Measurements from ENCODE around the gene ARL2BP. TPM values are rescaled to one million over a fixed set of nuclear protein-coding genes. Genes with fewer than 3 reads are reported as not detected.

ARL2BP gene
- total RNA-seq, 1 donor from 2014 or later: 46.7 TPM

DNA sequence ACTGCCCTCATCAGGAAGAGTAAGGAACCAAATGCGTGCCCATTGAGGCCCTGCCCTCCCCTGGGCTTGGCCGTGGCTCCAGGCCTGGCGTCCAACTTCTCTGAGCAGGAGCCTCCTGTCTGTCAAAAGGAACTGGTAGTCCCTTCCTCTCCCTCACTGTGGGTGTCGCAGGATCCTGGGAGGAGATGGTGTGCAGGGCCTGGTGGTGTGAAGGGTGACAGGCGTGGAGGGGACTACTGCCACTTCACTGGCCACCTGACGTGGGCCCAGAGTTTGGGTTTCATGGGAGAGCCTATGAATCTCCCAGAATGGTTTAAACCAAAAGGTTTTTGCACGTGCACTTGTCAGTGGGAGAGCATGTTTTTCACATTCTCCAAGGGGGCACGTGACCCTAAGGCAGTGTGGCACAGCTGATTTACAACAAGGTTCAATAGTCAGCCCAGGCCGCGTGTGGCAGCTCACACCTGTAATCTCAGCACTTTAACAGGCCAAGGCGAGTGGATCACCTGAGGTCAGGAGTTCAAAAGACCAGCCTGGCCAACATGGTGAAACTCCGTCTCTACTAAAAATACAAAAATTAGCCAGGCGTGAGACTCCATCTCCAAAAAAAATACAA is 12.5 kb downstream of the ARL2BP start:
- peaks cover 2% of the 10 kb centered on the region for H3K27me3 Mint-ChIP-seq (ENCODE audit: unreplicated experiment)
- H3K4me3 Mint-ChIP-seq (ENCODE audit: unreplicated experiment): no peak overlapping the region
- TF ChIP-seq, protein P1, sequence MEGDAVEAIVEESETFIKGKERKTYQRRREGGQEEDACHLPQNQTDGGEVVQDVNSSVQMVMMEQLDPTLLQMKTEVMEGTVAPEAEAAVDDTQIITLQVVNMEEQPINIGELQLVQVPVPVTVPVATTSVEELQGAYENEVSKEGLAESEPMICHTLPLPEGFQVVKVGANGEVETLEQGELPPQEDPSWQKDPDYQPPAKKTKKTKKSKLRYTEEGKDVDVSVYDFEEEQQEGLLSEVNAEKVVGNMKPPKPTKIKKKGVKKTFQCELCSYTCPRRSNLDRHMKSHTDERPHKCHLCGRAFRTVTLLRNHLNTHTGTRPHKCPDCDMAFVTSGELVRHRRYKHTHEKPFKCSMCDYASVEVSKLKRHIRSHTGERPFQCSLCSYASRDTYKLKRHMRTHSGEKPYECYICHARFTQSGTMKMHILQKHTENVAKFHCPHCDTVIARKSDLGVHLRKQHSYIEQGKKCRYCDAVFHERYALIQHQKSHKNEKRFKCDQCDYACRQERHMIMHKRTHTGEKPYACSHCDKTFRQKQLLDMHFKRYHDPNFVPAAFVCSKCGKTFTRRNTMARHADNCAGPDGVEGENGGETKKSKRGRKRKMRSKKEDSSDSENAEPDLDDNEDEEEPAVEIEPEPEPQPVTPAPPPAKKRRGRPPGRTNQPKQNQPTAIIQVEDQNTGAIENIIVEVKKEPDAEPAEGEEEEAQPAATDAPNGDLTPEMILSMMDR (IDR thresholded peaks at IDR 0.05; ENCODE audit: unreplicated experiment): no peak
- no peaks in the 10 kb centered on the region for H3K9me3 Mint-ChIP-seq (ENCODE audit: unreplicated experiment)
- peaks cover 21% of the 10 kb centered on the region for H3K4me1 Mint-ChIP-seq (ENCODE audit: unreplicated experiment)
- no peak overlapping the region for H3K27ac Mint-ChIP-seq (ENCODE audit: unreplicated experiment)
- peaks cover 7% of the 10 kb centered on the region for H3K36me3 Mint-ChIP-seq (ENCODE audit: low read depth, unreplicated experiment)
- DNase-seq (ENCODE audit: low spot score): no peak

DNA sequence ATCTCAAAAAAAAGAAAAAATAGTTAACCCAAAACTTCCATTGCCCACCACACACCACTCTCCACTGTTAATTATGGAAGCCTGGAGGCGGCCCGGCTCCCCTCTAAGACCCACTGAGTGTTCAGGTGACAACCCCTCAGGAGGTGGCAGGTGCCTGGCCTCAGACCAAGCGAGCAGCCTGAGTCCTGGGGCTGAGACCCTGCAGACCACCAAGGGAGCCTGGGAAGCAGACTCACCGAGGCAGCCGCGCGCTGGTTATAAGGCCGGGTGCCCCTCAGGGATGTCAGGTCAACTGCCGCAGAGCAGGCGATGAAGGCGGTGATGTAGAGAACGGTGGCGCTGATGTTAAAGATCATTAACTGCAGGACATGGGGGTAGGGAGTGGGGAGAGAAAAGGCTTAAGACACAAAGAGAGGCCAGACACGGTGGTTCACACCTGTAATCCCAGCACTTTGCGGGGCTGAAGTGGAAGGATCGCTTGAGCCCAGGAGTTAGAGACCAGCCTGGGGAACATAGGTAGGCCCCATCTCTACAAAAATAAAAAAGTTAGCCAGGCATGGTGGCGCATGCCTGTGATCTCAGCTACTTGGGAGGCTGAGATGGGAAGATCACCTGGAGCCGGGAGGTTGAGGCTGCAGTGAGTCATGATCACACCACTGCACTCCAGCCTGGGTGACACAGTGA is 13.3 kb downstream of the ARL2BP start:
- TF ChIP-seq, protein P1 (IDR thresholded peaks at IDR 0.05; ENCODE audit: unreplicated experiment): no peak
- H3K27me3 Mint-ChIP-seq (ENCODE audit: unreplicated experiment): peaks cover 2% of the 10 kb centered on the region
- peaks cover 5% of the 10 kb centered on the region for H3K36me3 Mint-ChIP-seq (ENCODE audit: low read depth, unreplicated experiment)
- no peaks in the 10 kb centered on the region for H3K9me3 Mint-ChIP-seq (ENCODE audit: unreplicated experiment)
- H3K27ac Mint-ChIP-seq (ENCODE audit: unreplicated experiment): peak overlapping the region; percentile 74
- peaks cover 21% of the 10 kb centered on the region for H3K4me1 Mint-ChIP-seq (ENCODE audit: unreplicated experiment)
- no peak overlapping the region for H3K4me3 Mint-ChIP-seq (ENCODE audit: unreplicated experiment)
- DNase-seq (ENCODE audit: low spot score): no peak

DNA sequence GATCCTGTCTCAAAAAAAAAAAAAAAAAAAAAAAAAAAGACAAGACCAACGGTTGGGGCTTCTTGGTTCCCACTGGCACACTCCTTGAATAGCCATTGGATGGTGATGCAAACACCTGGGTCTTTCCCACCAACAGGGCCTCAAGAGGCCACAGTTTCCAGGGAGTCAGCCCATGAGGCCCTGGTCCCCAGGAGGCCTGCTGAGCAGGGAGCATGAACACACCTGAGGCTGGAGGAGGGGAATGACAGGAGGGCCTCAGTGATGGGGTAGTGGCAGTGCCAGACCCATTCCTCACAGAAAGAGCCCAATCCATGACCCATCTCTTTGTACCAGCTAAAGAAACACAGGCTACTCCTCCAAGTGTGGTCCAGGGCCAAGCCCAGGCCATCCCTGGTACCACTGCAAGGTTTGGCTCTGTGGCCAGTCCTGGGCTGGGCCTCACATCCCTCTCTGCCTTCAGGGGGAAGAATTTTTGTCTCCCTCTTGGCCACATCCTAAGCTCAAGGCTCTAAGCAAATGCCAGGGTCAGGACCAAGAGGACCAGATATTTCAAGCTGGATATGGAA is 13.9 kb downstream of the ARL2BP start:
- Mint-ChIP-seq H3K36me3 (ENCODE audit: low read depth, unreplicated experiment) (peaks cover 5% of the 10 kb centered on the region), H3K9me3 (ENCODE audit: unreplicated experiment) (no peaks in the 10 kb centered on the region), H3K4me1 (ENCODE audit: unreplicated experiment) (peaks cover 21% of the 10 kb centered on the region), H3K27ac (ENCODE audit: unreplicated experiment) (no peak overlapping the region), H3K27me3 (ENCODE audit: unreplicated experiment) (peaks cover 2% of the 10 kb centered on the region), H3K4me3 (ENCODE audit: unreplicated experiment) (no peak overlapping the region)
- TF ChIP-seq, protein P1 (IDR thresholded peaks at IDR 0.05; ENCODE audit: unreplicated experiment): no peak
- DNase-seq (ENCODE audit: low spot score): no peak

DNA sequence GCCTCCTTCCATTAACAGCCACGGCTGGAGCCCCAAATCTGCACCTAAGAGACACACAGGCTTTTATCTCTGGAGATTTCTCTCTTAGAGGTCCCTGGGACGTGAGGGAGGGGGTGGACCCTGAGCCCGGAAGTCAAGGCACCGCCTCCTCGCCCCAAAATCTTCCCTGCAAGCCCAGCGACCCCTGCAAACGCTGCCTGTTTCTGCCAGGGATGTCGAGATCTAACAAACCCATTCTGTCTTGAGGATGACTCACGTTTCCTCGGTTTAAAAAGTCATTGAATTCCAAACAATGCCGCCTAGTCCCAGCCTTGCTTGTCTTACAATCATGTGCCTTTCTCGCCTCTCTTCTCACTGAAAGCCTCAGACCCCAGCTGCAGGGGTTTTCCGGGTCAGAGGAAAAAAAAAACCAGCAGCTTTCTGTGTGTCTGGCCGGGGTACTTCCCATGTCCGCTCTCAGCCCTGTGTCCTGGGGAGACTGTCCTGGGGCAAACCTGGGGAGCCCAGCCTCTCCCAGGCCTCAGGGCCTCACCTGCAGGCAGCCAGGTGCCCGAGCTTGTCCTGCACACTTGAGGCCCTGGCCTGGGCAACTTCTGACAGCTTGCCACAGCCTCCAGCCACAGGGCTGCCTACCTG is 15.4 kb downstream of the ARL2BP start:
- Mint-ChIP-seq H3K4me1 (ENCODE audit: unreplicated experiment) (peaks cover 21% of the 10 kb centered on the region), H3K9me3 (ENCODE audit: unreplicated experiment) (no peaks in the 10 kb centered on the region), H3K27ac (ENCODE audit: unreplicated experiment) (peak overlapping the region; percentile 95), H3K4me3 (ENCODE audit: unreplicated experiment) (no peak overlapping the region), H3K36me3 (ENCODE audit: low read depth, unreplicated experiment) (peaks cover 5% of the 10 kb centered on the region), H3K27me3 (ENCODE audit: unreplicated experiment) (peaks cover 2% of the 10 kb centered on the region)
- TF ChIP-seq, protein P1 (IDR thresholded peaks at IDR 0.05; ENCODE audit: unreplicated experiment): no peak
- peak; percentile 27 for DNase-seq (ENCODE audit: low spot score)
